Activated naive CD8-positive, alpha-beta T cell treated with anti-CD3 and anti-CD28 coated beads, Interleukin-2, amount 50 U/mL, for 16 hours (primary cell): ENCODE measurements around the gene SLC16A1.
"Not testable (repeated sequence)": the region's sequence is repeated elsewhere in the genome, so short reads cannot be mapped to it uniquely, and the experiment has no call there.

Experiments
- DNase-seq: peaks from one replicate; pipeline ENCODE4 v3.0.0-alpha.2; 2020; ENCODE audit warnings: low read depth, low spot score

SLC16A1 gene

DNA sequence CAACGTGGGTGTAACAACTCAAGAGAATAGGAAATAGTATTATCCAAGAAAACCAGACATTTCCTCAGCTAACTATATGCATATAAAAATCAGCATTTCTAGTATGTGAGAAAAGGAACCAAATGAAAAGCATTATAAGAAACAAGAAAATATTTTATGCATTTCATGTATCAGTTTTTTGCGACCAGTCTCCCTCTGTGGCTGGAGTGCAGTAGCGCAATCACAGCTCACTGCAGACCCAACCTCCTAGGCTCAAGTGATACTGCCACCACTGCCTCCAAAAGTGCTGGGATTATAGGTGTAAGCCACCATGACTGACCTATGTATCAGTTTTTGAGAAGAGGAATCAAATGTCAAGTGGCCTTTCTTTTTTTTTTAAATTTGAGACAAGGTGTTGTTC lies 31.0 kb downstream of the SLC16A1 start:
- no peak for DNase-seq

DNA sequence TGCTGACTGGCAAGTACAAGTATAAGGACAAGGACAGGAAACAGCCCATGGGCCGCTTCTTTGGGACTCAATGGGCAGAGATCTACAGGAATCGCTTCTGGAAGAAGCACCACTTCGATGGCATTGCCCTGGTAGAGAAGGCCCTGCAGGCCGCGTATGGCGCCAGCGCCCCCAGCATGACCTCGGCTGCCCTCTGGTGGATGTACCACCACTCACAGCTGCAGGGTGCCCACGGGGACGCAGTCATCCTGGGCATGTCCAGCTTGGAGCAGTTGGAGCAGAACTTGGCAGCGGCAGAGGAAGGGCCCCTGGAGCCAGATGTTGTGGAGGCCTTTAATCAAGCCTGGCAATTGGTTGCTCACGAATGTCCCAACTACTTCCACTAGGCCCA lies 32.0 kb downstream of the SLC16A1 start:
- no peak for DNase-seq

DNA sequence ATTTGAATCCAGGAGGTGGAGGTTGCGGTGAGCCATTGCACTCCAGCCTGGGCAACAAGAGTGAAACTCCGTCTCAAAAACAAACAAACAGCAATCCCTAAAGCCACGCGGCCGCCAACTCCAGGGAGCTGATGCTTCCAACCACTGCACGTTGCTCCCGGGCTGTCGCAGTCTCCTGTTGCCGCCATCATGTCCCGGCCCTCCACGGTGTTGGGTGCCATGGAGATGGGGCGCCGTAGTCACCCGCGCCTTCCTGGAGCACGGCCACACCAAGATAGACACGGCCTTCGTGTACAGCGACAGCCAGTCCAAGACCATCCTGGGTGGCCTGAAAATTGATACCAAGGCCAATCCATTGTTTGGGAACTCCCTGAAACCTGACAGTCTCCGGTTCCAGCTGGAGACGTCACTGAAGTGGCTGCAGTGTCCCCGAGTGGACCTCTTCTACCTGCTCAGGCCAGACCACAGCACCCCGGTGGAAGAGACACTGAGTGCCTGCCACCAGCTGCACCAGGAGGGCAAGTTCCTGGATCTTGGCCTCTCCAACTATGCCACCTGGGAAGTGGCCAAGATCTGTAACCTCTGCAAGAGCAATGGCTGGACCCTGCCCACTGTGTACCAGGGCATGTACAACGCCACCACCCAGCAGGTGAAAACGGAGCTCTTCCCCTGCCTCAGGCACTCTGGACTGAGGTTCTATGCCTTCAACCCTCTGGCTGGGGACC lies 32.6 kb downstream of the SLC16A1 start:
- DNase-seq: no peak

DNA sequence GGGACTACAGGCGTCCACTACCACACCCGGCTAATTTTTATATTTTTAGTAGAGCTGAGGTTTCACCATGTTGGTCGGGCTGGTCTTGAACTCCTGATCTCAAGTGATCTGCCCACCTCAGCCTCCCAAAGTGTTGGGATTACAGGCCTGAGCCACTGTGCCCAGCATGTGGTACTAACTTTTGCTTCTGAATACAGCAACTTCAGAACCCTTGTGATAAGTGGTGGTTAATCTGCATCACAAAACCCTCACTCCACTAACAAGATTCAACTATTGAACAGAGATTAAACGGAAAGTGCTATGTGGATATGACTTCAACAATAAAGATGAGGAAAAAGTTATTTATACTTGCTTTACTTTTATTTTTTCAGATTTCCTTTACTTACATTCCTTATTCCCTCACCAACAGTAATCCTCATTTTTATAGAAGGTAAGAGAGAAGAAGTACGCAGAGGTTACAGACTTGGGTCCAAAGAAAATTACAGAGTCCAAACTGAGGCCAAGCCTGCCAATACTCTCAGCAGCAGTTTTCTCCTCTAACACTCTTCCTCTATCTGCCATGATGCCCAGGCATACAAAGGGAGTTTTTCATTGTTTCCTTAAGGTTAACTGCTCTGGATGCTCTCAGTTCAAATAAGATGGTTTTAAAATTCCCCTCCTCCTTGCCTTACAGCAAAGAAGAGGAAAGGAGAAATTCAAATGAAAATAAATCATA lies 44.3 kb downstream of the SLC16A1 start:
- DNase-seq: no peak

DNA sequence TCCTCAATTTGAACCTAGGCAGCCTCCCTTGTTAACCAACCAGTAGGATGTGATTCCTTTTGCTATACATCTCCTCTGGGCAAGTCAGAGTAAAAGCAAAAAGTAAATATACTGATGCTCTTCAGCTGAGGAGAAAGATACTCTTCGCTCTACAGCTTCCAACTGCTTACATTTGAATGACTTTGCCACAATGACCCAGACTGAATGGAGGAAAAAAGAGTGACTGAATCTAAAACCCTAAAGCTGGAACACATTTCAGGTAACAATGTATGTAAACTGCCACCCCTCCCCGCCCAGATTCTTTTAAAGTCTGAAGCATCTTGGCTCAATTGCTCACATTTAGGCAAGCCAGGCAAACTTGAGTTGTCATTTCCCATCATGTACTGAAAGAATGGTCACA lies 46.1 kb downstream of the SLC16A1 start:
- DNase-seq: no peak

DNA sequence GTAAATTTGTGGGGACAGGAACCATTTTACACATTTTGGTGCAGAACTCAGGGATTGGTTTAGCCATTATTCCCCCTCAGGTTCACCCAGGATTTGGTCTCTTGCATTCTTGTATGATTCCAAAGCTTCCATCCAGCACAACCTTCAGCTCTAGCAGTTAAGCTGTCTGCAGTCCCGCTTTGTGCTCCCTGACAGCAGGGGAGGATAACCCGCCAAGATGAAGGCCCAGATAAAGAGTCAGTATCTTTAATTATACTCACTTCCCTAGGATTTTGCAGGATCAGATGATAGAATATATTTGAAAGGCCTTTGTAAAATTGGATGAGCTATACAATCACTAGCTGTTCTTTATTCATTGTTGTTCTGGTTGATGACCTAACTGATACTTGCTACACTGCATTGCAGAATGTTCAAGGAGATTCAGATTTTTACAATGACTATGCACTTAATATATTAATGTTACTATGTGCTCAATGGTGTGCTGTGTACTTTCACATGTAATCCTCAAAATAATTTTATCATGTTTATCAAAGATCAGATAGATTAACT lies 49.8 kb downstream of the SLC16A1 start:
- no peak for DNase-seq

DNA sequence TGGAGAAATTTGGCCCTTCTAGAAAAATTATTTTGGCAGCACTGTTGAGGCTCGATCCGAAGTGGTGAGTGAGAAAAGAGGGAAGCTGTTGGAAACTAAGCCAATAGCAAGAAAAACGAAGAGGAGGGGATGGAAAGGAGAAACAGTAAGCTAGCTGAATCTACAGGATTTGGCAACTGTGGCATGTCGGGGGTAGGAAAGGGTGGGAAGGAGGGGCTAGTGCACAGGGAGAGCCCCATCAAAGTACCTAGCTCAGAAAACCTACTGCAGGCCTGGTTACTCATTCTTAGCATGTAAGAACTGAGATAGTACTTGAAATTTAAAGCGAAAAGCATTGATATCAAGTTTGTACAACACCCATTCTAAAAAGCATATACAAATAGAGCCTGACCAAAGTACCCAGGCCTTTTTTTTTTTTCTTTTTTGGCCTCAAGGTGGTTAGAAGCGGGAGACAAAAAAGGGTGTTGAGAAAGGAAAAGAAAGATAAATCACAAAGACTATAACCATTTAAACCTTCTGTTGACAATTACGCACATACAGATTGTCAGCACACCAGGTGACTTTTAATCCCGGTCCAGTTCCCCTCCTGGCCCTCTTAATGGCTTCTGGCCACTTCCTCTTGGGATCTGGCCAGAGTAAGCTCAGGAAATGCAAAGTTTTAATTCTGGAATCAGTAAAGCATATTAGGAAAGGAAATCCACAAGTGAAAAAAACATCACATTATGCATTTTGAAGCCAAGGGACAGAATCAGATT lies 50.4 kb downstream of the SLC16A1 start:
- DNase-seq: no peak

DNA sequence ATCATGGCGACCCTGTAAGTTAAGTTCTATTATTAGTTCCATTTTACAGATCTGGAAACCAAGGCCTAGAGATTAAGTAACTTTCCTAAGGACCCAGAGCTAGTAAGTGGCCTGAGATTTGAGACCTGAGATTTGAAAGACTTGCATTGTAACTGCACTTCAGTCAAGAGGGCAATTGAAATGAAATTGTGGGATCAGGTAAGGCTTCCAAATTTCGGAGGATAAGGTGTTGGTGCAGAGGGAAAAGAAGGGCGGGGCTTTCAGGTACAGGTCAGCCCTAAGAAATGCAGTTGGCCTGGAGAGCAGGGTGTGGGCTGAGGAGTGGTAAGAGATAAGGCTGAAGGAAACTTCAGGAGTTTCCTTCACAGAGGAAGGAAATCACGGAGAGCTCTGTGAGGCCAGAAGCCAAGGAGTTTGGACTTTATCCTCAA lies 51.1 kb downstream of the SLC16A1 start:
- DNase-seq: no peak

DNA sequence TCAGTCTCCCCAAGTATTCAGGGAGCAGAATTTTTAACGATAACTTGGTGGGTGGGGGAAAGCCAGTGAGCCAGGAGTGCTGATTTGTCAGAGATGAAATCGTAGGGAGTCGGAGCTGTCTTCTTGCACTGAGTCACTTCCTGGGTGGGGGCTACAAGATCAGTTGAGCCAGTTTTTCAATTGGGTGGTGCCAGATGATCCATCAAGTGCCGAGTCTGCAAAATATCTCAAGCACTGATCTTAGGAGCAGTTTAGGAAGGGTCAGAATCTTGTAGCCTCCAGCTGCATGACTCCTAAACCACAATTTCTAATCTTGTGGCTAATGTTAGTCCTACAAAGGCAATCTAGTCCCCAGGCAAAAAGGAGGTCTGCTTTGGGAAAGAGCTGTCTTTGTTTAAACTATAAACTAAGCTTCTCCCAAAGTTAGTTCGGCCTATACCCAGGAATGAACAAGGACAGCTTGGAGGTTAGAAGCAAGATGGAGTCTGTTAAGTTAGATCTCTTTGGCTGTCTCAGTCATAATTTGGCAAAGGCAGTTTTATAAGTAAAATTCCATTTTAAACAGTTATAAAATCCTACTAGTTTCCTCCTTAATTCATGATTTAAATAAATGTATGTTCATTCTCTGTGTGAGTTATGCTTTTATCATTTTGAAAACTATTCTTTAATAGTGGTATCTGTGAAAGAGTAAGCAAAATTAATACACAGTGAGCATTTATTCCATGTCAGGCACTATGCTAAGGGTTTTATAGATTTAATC lies 51.7 kb downstream of the SLC16A1 start:
- DNase-seq: no peak

DNA sequence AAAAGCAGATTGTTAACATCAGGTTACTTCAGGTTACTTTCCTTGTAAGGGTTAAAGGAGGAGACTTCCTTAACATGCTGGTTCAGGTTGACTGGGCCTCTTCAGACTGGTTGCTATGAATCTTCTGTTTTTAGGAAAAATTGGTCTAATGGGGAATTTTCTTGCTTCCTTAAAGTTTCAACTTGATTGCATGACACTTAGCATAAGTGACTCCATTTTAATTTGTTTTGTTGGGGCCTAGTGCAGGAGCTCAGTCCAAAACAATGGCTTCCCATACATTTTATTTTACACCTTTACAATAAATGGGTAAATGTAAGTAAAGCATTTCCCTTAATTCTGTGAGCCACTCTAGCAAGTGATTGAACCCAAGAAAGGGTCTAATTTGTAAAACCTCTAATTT lies 53.8 kb downstream of the SLC16A1 start:
- DNase-seq: no peak

DNA sequence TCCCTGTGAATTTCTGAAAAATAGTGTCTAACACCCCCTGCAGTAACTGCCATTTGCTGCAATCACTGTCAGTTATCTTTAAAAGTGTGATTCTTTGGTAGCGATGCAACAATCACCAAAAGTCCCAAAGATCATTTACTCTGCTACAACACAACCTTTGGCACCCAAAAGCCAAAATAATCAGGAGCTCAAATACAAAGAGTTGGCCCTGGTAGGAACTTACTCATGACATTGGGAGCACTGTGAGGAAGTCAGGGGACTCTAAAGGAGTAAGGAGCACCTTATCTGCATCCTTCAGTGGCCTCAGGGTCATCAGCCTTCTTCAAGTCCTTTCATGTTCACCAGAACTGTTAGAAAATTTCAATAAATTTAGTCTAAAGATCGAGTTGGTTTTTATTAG lies 54.6 kb downstream of the SLC16A1 start:
- no peak for DNase-seq

DNA sequence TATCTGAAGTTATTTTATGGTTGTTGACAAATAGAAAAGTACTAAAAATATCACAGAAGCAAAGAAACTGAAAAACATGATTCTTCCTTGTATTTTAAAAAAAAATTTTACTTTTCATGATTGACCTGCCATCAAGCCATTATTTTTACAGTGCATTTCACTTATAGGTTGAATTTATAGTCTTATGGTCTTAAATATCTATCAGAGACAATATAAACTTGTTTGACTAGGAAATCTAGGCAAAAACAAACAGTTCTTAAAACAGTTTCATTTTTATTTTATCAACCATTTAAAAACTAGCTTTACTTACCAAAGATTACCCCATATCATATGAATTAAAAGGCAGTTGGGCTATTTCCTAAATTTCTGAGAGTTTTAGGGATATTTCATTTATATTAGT lies 59.2 kb downstream of the SLC16A1 start:
- no peak for DNase-seq

DNA sequence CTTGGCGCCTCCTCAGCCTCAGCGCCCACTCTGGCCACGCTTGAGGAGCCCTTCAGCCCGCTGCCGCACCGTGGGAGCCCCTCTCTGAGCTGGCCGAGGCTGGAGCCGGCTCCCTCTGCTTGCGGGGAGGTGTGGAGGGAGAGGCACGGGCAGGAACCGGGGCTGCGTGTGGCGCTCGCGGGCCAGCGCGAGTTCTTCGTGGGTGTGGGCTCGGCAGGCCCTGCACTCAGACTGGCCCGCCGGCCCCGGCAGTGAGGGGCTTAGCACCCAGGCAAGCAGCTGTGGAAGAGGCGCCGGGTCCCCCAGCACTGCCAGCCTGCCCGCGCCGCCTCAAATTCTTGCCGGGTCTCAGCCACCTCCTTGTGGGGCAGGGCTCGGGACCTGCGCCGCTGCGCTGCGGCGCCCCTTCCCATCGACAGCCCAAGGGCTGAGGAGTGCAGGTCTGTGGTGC lies 61.4 kb downstream of the SLC16A1 start:
- DNase-seq: no peak

DNA sequence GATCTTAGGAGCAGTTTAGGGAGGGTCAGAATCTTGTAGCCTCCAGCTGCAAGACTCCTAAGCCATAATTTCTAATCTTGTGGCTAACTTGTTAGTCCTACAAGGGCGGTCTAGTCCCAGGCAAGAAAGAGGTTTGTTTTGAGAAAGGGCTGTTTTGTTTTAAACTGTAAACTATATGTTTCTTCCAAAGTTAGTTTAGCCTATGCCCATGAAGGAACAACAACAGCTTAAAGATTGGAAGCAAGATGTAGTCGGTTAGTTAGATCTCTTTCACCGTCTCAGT lies 62.0 kb downstream of the SLC16A1 start:
- no peak for DNase-seq

DNA sequence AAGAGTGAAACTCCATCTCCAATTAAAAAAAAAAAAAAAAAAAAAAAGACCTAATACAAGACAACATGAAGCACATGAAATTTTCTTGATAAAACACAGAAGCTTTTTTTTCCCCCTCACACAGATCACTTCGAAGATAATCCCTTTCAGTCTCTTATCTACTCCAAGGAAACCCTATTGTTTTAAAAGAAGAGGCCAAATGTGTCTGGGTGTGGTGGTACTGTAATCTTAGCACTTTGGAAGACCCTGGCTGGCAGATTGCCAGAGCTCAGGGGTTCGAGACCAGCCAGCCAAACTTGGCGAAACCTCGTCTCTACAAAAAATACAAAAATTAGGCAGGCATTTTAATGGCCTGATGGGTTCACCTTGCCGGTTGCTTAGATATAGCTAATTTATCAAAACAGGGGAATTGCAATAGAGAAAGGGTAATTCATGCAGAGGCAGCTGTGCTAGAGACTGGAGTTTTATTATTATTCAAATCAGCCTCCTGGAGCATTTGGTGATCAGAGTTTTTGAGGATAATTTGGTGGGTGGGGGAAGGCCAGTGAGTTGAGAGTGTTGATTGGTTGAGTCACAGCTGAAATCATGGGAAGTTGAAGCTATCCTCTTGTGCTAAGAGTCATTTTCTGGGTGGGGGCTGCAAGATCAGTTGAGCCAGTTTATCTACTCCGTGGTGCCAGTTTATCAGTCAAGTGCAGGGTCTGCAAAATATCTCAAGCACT lies 62.5 kb downstream of the SLC16A1 start:
- DNase-seq: no peak

DNA sequence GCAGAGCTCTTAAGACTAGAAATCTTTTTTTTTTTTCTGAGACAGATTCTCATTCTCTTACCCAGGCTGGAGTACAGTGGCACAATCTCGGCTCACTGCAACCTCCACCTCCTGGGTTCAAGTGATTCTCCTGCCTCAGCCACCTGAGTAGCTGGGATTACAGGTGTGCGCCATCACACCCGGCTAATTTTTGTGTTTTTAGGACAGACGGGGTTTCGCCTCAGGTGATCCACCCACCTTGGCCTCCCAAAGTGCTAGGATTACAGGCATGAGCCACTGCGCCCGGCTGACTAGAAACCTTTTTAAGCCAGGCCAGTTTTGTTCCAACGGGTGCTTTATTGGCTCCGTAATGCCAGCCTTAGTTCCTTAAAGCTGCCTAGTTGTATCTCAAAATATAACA lies 66.1 kb downstream of the SLC16A1 start:
- not testable (repeated sequence) for DNase-seq

DNA sequence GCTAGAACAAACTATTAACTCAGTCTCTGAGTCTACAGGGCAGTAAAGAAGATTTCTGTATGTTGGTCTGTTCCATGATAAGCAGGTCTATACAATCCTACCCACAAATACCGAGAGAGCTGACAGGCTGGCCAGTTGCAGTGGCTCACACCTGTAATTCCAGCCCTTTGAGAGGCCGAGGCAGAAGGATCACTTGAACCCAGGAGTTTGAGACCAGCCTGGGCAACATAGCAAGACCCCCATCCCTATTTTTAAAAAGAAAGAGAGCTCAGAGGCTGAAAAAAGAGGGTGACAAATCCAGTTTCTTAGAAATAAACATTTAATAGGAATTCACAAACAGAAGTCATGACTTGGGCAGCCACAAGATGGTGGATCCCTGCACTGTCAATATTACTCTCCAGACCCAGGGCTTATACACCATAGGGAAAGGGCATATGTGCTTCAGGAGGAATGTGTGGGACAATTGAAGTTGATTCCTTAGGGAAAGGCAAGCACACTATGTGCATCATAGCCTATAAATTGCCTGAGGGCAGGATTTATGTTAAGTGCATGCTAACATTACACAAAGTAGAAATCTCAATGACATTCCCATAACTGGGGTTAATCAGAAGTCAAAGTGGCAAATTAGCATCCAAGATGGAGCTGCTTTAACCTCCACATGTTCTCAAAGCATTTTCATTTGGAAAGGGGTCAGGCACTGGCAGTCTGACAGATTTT lies 66.8 kb downstream of the SLC16A1 start:
- DNase-seq: no peak

DNA sequence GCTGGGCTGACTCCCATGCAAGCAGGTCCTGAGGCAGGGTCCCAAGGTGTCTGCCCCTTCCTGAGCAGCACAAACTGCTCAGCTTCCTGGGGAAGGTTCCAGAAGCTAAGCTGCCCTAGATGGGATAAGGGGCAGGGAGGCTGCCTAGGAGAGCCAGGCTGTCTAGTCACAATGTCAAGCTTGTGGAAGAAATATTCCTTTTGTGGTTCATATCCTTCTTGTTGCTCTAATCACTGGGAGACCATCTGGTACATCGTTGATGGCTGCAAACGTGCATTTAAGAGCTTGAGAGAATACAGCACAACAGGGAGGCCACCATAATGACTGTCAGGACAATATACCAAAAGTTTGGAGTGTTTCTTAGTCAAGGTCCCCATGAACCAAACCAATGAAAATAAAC lies 67.4 kb downstream of the SLC16A1 start:
- no peak for DNase-seq

DNA sequence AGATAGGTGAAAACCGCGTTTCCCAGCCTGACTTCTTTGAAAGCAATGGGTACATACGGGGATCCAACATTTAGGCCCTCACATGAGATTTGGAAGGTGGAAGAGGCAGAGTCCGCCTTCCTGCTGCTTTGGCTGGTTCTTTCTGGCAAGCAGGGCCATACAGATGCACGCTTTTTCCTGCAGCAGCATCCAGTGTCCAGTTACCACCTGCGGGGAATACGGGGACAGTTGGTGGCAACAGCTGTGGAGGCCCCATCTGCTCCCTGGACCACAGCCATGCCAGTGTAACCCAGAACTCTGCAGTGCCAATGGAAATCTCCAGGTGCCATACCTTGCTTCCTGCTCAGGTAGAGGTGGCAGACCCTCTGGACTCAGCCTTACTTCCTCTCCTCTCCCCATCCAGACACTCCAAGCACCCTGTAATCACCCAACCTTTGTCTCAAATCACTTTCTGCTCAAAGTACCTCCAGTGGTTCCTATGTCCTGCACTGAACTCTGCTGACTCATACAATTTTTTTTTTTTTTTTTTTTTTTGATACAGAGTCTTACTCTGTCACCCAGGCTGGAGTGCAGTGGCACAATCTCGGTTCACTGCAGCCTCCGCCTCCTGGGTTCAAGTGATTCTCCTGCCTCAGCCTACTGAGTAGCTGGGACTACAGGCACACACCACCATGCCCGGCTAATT lies 68.3 kb downstream of the SLC16A1 start:
- no peak for DNase-seq

DNA sequence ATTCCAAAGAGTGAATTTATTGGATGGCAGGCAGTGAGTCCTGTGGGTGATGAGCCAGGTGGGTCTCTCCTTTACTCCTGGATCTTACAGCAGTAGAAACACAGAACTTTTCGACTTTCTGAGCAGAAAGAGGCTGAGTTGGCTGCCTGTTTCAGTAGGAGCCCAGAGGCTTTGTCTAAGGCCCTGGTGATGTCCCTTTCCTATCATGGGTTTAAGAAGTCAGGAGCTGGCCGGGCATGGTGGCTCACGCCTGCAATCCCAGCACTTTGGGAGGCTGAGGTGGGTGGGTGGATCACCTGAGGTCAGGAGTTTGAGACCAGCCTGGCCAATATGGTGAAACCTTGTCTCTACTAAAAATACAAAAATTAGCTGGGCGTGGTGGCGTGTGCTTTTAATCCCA lies 71.0 kb downstream of the SLC16A1 start:
- DNase-seq: not testable (repeated sequence)
